ENCODE results near the gene UROS.

- TF ChIP-seq EZH2 (IDR thresholded peaks at IDR 0.05; ENCODE audit: borderline replicate concordance, insufficient read depth, low read length, poor library complexity, severe bottlenecking) (no peak), CTCF (IDR thresholded peaks at IDR 0.05; ENCODE audit: poor library complexity, severe bottlenecking) (no peak)
Observed at GRCh38 chr10:125811251-125811650, 11.8 kb downstream of the UROS start.

Data from neural cell (in vitro differentiated cells).